IPS-15b (cell line): Measurements from ENCODE around the gene TPR.

Experiments used
- H3K27me3 ChIP-seq: one replicate; pipeline ENCODE4 v1.6.1; 2013; ENCODE audit warnings: low read length; ENCODE audit not compliant: control insufficient read depth, insufficient read depth
- H3K36me3 ChIP-seq: one replicate; pipeline ENCODE4 v1.6.1; 2013; ENCODE audit warnings: low read length; ENCODE audit not compliant: control insufficient read depth, insufficient read depth
- H3K4me1 ChIP-seq: one replicate; pipeline ENCODE4 v1.6.1; 2013; ENCODE audit warnings: mild to moderate bottlenecking, low read length; ENCODE audit not compliant: control insufficient read depth, insufficient read depth
- H3K4me3 ChIP-seq: one replicate; pipeline ENCODE4 v1.5.1; 2013; ENCODE audit warnings: low read depth, low read length
- H3K9ac ChIP-seq: one replicate; pipeline ENCODE4 v1.6.1; 2013; ENCODE audit warnings: low read depth, mild to moderate bottlenecking, low read length
- H3K9me3 ChIP-seq: one replicate; pipeline ENCODE4 v1.6.1; 2013; ENCODE audit warnings: mild to moderate bottlenecking, low read length; ENCODE audit not compliant: control insufficient read depth, insufficient read depth

Gene TPR

GRCh38 chr1:186301448-186301847 lies 73.6 kb downstream of the TPR start:
- no peak overlapping the region for H3K9ac ChIP-seq

GRCh38 chr1:186300056-186300455 lies 75.0 kb downstream of the TPR start:
- Histone ChIP-seq H3K36me3 (no peaks in the 10 kb centered on the region), H3K4me3 (no peak overlapping the region), H3K4me1 (no peaks in the 10 kb centered on the region), H3K9me3 (no peaks in the 10 kb centered on the region), H3K9ac (no peak overlapping the region), H3K27me3 (no peaks in the 10 kb centered on the region)

More at GRCh38 chr1:186301448-186301847, 73.6 kb downstream of the TPR start:
- no peaks in the 10 kb centered on the region for H3K36me3 ChIP-seq
- H3K4me1 ChIP-seq: no peaks in the 10 kb centered on the region
- no peaks in the 10 kb centered on the region for H3K9me3 ChIP-seq
- H3K4me3 ChIP-seq: no peak overlapping the region
- no peaks in the 10 kb centered on the region for H3K27me3 ChIP-seq

- Histone ChIP-seq H3K4me1 (no peaks in the 10 kb centered on the region), H3K9ac (no peak overlapping the region)
Observed at GRCh38 chr1:186299570-186299969, 75.5 kb downstream of the TPR start.

GRCh38 chr1:186298851-186299250 lies 76.2 kb downstream of the TPR start:
- Histone ChIP-seq H3K9me3 (no peaks in the 10 kb centered on the region), H3K27me3 (no peaks in the 10 kb centered on the region), H3K9ac (no peak overlapping the region), H3K4me3 (no peak overlapping the region), H3K36me3 (no peaks in the 10 kb centered on the region), H3K4me1 (no peaks in the 10 kb centered on the region)

More at GRCh38 chr1:186299570-186299969, 75.5 kb downstream of the TPR start:
- Histone ChIP-seq H3K36me3 (no peaks in the 10 kb centered on the region), H3K9me3 (no peaks in the 10 kb centered on the region), H3K27me3 (no peaks in the 10 kb centered on the region), H3K4me3 (no peak overlapping the region)

- Histone ChIP-seq H3K36me3 (no peaks in the 10 kb centered on the region), H3K27me3 (no peaks in the 10 kb centered on the region), H3K9me3 (no peaks in the 10 kb centered on the region), H3K9ac (no peak overlapping the region), H3K4me1 (no peaks in the 10 kb centered on the region), H3K4me3 (no peak overlapping the region)
Observed at GRCh38 chr1:186297439-186298045, 77.5 kb downstream of the TPR start.

- H3K27me3 ChIP-seq: no peaks in the 10 kb centered on the region
- no peaks in the 10 kb centered on the region for H3K9me3 ChIP-seq
- H3K4me3 ChIP-seq: no peak within 1 kb of the TSS
- H3K9ac ChIP-seq: no peak within 1 kb of the TSS
- H3K36me3 ChIP-seq: no peaks in the 10 kb centered on the region
- H3K4me1 ChIP-seq: no peaks in the 10 kb centered on the region
Observed at GRCh38 chr1:186295980-186296379, 79.1 kb downstream of the TPR start, which contains the start of gene PRG4. Gene PRG4 (plus strand): TSS chr1:186296279.

GRCh38 chr1:186292875-186293274 lies 82.2 kb downstream of the TPR start:
- Histone ChIP-seq H3K9ac (no peak overlapping the region), H3K9me3 (no peaks in the 10 kb centered on the region), H3K27me3 (no peaks in the 10 kb centered on the region), H3K4me1 (no peaks in the 10 kb centered on the region), H3K4me3 (no peak overlapping the region), H3K36me3 (no peaks in the 10 kb centered on the region)

GRCh38 chr1:186291271-186291670 lies 83.8 kb downstream of the TPR start:
- no peaks in the 10 kb centered on the region for H3K9me3 ChIP-seq
- no peaks in the 10 kb centered on the region for H3K27me3 ChIP-seq
- H3K4me1 ChIP-seq: no peaks in the 10 kb centered on the region
- no peaks in the 10 kb centered on the region for H3K36me3 ChIP-seq
- no peak overlapping the region for H3K9ac ChIP-seq
- H3K4me3 ChIP-seq: no peak overlapping the region

- Histone ChIP-seq H3K9ac (no peak overlapping the region), H3K4me3 (no peak overlapping the region), H3K27me3 (no peaks in the 10 kb centered on the region), H3K4me1 (no peaks in the 10 kb centered on the region), H3K9me3 (no peaks in the 10 kb centered on the region), H3K36me3 (no peaks in the 10 kb centered on the region)
Observed at GRCh38 chr1:186289943-186290545, 85.0 kb downstream of the TPR start.

- Histone ChIP-seq H3K4me3 (no peak overlapping the region), H3K27me3 (no peaks in the 10 kb centered on the region), H3K4me1 (no peaks in the 10 kb centered on the region), H3K36me3 (no peaks in the 10 kb centered on the region), H3K9ac (no peak overlapping the region), H3K9me3 (no peaks in the 10 kb centered on the region)
Observed at GRCh38 chr1:186286615-186287315, 88.3 kb downstream of the TPR start.

- H3K9me3 ChIP-seq: no peaks in the 10 kb centered on the region
- no peaks in the 10 kb centered on the region for H3K36me3 ChIP-seq
- no peak overlapping the region for H3K9ac ChIP-seq
- no peaks in the 10 kb centered on the region for H3K4me1 ChIP-seq
- no peak overlapping the region for H3K4me3 ChIP-seq
- H3K27me3 ChIP-seq: no peaks in the 10 kb centered on the region
Observed at GRCh38 chr1:186283374-186283773, 91.7 kb downstream of the TPR start.

- Histone ChIP-seq H3K36me3 (no peaks in the 10 kb centered on the region), H3K9me3 (no peaks in the 10 kb centered on the region), H3K4me3 (no peak overlapping the region), H3K9ac (no peak overlapping the region), H3K4me1 (no peaks in the 10 kb centered on the region), H3K27me3 (no peaks in the 10 kb centered on the region)
Observed at GRCh38 chr1:186282466-186282865, 92.6 kb downstream of the TPR start.
